ENCODE measurements around the gene SMU1. TPM values are rescaled to one million over a fixed set of nuclear protein-coding genes. Genes with fewer than 3 reads are reported as not detected.

SMU1 gene
- polyA plus RNA-seq, 1 donor, result 20.6 TPM

- DNase-seq, result no peak
- peaks cover 16% of the 10 kb centered on the region for H3K36me3 ChIP-seq (ENCODE audit: control insufficient read depth, insufficient read depth, low read length)
- no peak overlapping the region for H3K27ac ChIP-seq (ENCODE audit: low read length)
- H3K4me1 ChIP-seq (ENCODE audit: control insufficient read depth, insufficient read depth, low read length), result peaks cover 5% of the 10 kb centered on the region
- WGBS (ENCODE audit: insufficient coverage, low lambda C conversion rate), result no CpG with 5 or more reads among the region's 1 CpG
- H3K9me3 ChIP-seq (ENCODE audit: control insufficient read depth, low read depth, low read length), result no peaks in the 10 kb centered on the region
- H3K27me3 ChIP-seq (ENCODE audit: control insufficient read depth, insufficient read depth, low read length), result no peaks in the 10 kb centered on the region
- no peak overlapping the region for H3K4me3 ChIP-seq (ENCODE audit: low read length)
These were observed 30.4 kb downstream of the SMU1 start for GRCh38 chr9:33046061-33046460.

GRCh38 chr9:33044677-33045282 lies 31.7 kb downstream of the SMU1 start:
- Histone ChIP-seq H3K4me1 (ENCODE audit: control insufficient read depth, insufficient read depth, low read length) (peaks cover 5% of the 10 kb centered on the region), H3K4me3 (ENCODE audit: low read length) (peak overlapping the region; percentile 57), H3K27ac (ENCODE audit: low read length) (peak overlapping the region; percentile 61), H3K9me3 (ENCODE audit: control insufficient read depth, low read depth, low read length) (no peaks in the 10 kb centered on the region), H3K27me3 (ENCODE audit: control insufficient read depth, insufficient read depth, low read length) (no peaks in the 10 kb centered on the region), H3K36me3 (ENCODE audit: control insufficient read depth, insufficient read depth, low read length) (peaks cover 23% of the 10 kb centered on the region)
- 53% methylated on average over 6 of the region's 12 CpGs for WGBS (ENCODE audit: insufficient coverage, low lambda C conversion rate)
- peak; percentile 33 to 54 for DNase-seq

- peak overlapping the region; percentile 61 for H3K27ac ChIP-seq (ENCODE audit: low read length)
- peaks cover 5% of the 10 kb centered on the region for H3K4me1 ChIP-seq (ENCODE audit: control insufficient read depth, insufficient read depth, low read length)
- peaks cover 20% of the 10 kb centered on the region for H3K36me3 ChIP-seq (ENCODE audit: control insufficient read depth, insufficient read depth, low read length)
- H3K9me3 ChIP-seq (ENCODE audit: control insufficient read depth, low read depth, low read length), result no peaks in the 10 kb centered on the region
- peak overlapping the region; percentile 57 for H3K4me3 ChIP-seq (ENCODE audit: low read length)
- peak; percentile 89 to 91 for DNase-seq
- H3K27me3 ChIP-seq (ENCODE audit: control insufficient read depth, insufficient read depth, low read length), result no peaks in the 10 kb centered on the region
- WGBS (ENCODE audit: insufficient coverage, low lambda C conversion rate), result 0% methylated on average over 1 of the region's 41 CpGs
These were observed 32.3 kb downstream of the SMU1 start for GRCh38 chr9:33044162-33044673.

GRCh38 chr9:33043671-33044070 lies 32.8 kb downstream of the SMU1 start:
- no CpG with 5 or more reads among the region's 8 CpGs for WGBS (ENCODE audit: insufficient coverage, low lambda C conversion rate)
- H3K36me3 ChIP-seq (ENCODE audit: control insufficient read depth, insufficient read depth, low read length), result peaks cover 24% of the 10 kb centered on the region
- H3K4me3 ChIP-seq (ENCODE audit: low read length), result peak overlapping the region; percentile 57

GRCh38 chr9:33042473-33042872 lies 34.0 kb downstream of the SMU1 start:
- no CpG with 5 or more reads among the region's 8 CpGs for WGBS (ENCODE audit: insufficient coverage, low lambda C conversion rate)
- peaks cover 5% of the 10 kb centered on the region for H3K4me1 ChIP-seq (ENCODE audit: control insufficient read depth, insufficient read depth, low read length)
- H3K27me3 ChIP-seq (ENCODE audit: control insufficient read depth, insufficient read depth, low read length), result no peaks in the 10 kb centered on the region
- no peak overlapping the region for H3K4me3 ChIP-seq (ENCODE audit: low read length)
- H3K27ac ChIP-seq (ENCODE audit: low read length), result no peak overlapping the region
- no peaks in the 10 kb centered on the region for H3K9me3 ChIP-seq (ENCODE audit: control insufficient read depth, low read depth, low read length)
- peaks cover 33% of the 10 kb centered on the region for H3K36me3 ChIP-seq (ENCODE audit: control insufficient read depth, insufficient read depth, low read length)
- DNase-seq, result no peak

More at GRCh38 chr9:33043671-33044070, 32.8 kb downstream of the SMU1 start:
- peak overlapping the region; percentile 61 for H3K27ac ChIP-seq (ENCODE audit: low read length)
- peaks cover 5% of the 10 kb centered on the region for H3K4me1 ChIP-seq (ENCODE audit: control insufficient read depth, insufficient read depth, low read length)
- H3K9me3 ChIP-seq (ENCODE audit: control insufficient read depth, low read depth, low read length), result no peaks in the 10 kb centered on the region
- DNase-seq, result no peak
- H3K27me3 ChIP-seq (ENCODE audit: control insufficient read depth, insufficient read depth, low read length), result no peaks in the 10 kb centered on the region

GRCh38 chr9:33041432-33042188 lies 34.9 kb downstream of the SMU1 start:
- DNase-seq, result no peak
- no peak overlapping the region for H3K27ac ChIP-seq (ENCODE audit: low read length)
- H3K4me1 ChIP-seq (ENCODE audit: control insufficient read depth, insufficient read depth, low read length), result peaks cover 2% of the 10 kb centered on the region
- no peak overlapping the region for H3K4me3 ChIP-seq (ENCODE audit: low read length)
- no peaks in the 10 kb centered on the region for H3K9me3 ChIP-seq (ENCODE audit: control insufficient read depth, low read depth, low read length)
- H3K27me3 ChIP-seq (ENCODE audit: control insufficient read depth, insufficient read depth, low read length), result no peaks in the 10 kb centered on the region
- WGBS (ENCODE audit: insufficient coverage, low lambda C conversion rate), result 100% methylated on average over 1 of the region's 10 CpGs
- peaks cover 38% of the 10 kb centered on the region for H3K36me3 ChIP-seq (ENCODE audit: control insufficient read depth, insufficient read depth, low read length)

GRCh38 chr9:33040792-33041431 lies 35.6 kb downstream of the SMU1 start:
- Histone ChIP-seq H3K4me1 (ENCODE audit: control insufficient read depth, insufficient read depth, low read length) (peaks cover 2% of the 10 kb centered on the region), H3K9me3 (ENCODE audit: control insufficient read depth, low read depth, low read length) (no peaks in the 10 kb centered on the region), H3K36me3 (ENCODE audit: control insufficient read depth, insufficient read depth, low read length) (peaks cover 42% of the 10 kb centered on the region), H3K27me3 (ENCODE audit: control insufficient read depth, insufficient read depth, low read length) (no peaks in the 10 kb centered on the region), H3K27ac (ENCODE audit: low read length) (no peak overlapping the region), H3K4me3 (ENCODE audit: low read length) (no peak overlapping the region)
- DNase-seq, result no peak
- 100% methylated on average over 1 of the region's 9 CpGs for WGBS (ENCODE audit: insufficient coverage, low lambda C conversion rate)

- no peak overlapping the region for H3K4me3 ChIP-seq (ENCODE audit: low read length)
- peaks cover 86% of the 10 kb centered on the region for H3K36me3 ChIP-seq (ENCODE audit: control insufficient read depth, insufficient read depth, low read length)
- H3K27ac ChIP-seq (ENCODE audit: low read length), result no peak overlapping the region
- H3K9me3 ChIP-seq (ENCODE audit: control insufficient read depth, low read depth, low read length), result no peaks in the 10 kb centered on the region
- H3K27me3 ChIP-seq (ENCODE audit: control insufficient read depth, insufficient read depth, low read length), result no peaks in the 10 kb centered on the region
- no peak for DNase-seq
- WGBS (ENCODE audit: insufficient coverage, low lambda C conversion rate), result 61% methylated on average over 2 of the region's 5 CpGs
- H3K4me1 ChIP-seq (ENCODE audit: control insufficient read depth, insufficient read depth, low read length), result no peaks in the 10 kb centered on the region
These were observed 43.6 kb downstream of the SMU1 start for GRCh38 chr9:33032865-33033264.

- Histone ChIP-seq H3K27me3 (ENCODE audit: control insufficient read depth, insufficient read depth, low read length) (no peaks in the 10 kb centered on the region), H3K9me3 (ENCODE audit: control insufficient read depth, low read depth, low read length) (no peaks in the 10 kb centered on the region), H3K4me1 (ENCODE audit: control insufficient read depth, insufficient read depth, low read length) (no peaks in the 10 kb centered on the region), H3K4me3 (ENCODE audit: low read length) (no peak overlapping the region), H3K36me3 (ENCODE audit: control insufficient read depth, insufficient read depth, low read length) (peaks cover 86% of the 10 kb centered on the region), H3K27ac (ENCODE audit: low read length) (no peak overlapping the region)
- DNase-seq, result no peak
- no CpG with 5 or more reads among the region's 1 CpG for WGBS (ENCODE audit: insufficient coverage, low lambda C conversion rate)
These were observed 44.2 kb downstream of the SMU1 start for GRCh38 chr9:33032292-33032691.

- no peaks in the 10 kb centered on the region for H3K9me3 ChIP-seq (ENCODE audit: control insufficient read depth, low read depth, low read length)
- 95% methylated on average over 4 of the region's 5 CpGs for WGBS (ENCODE audit: insufficient coverage, low lambda C conversion rate)
- no peak overlapping the region for H3K27ac ChIP-seq (ENCODE audit: low read length)
- no peak overlapping the region for H3K4me3 ChIP-seq (ENCODE audit: low read length)
- H3K36me3 ChIP-seq (ENCODE audit: control insufficient read depth, insufficient read depth, low read length), result peaks cover 72% of the 10 kb centered on the region
- H3K4me1 ChIP-seq (ENCODE audit: control insufficient read depth, insufficient read depth, low read length), result no peaks in the 10 kb centered on the region
- no peak for DNase-seq
- no peaks in the 10 kb centered on the region for H3K27me3 ChIP-seq (ENCODE audit: control insufficient read depth, insufficient read depth, low read length)
These were observed 46.2 kb downstream of the SMU1 start for GRCh38 chr9:33030285-33030684.
